Smooth muscle cell (in vitro differentiated cells): ENCODE data around the gene C4orf50. TPM values are rescaled to one million over a fixed set of nuclear protein-coding genes. Genes with fewer than 3 reads are reported as not detected.

Source experiments
- DNase-seq: peaks from one replicate; lab custom pipeline; 2025; ENCODE audit not compliant: unreplicated experiment; lab: John Stamatoyannopoulos, UW
- H2AFZ ChIP-seq: fragments of 200-600 bp; sonication (generic); 2 replicates; pipeline ENCODE4 v1.6.0; 2016; ENCODE audit warnings: antibody characterized with exemption, low read depth, mild to moderate bottlenecking
- H3F3A ChIP-seq: fragments of 200-600 bp; sonication (generic); 2 replicates; pipeline ENCODE4 v1.6.0; 2017; ENCODE audit warnings: antibody characterized with exemption, low read depth
- H3K27ac ChIP-seq: fragments of 200-600 bp; sonication (generic); 2 replicates; pipeline ENCODE4 v1.5.1; 2016; ENCODE audit warnings: low read depth, mild to moderate bottlenecking
- H3K27me3 ChIP-seq: fragments of 200-600 bp; sonication (generic); 2 replicates; pipeline ENCODE4 v1.6.1; 2016; ENCODE audit warnings: low read depth, mild to moderate bottlenecking
- H3K36me3 ChIP-seq: fragments of 200-600 bp; sonication (generic); 2 replicates; pipeline ENCODE4 v1.5.1; 2016; ENCODE audit warnings: low read depth
- H3K4me1 ChIP-seq: fragments of 200-600 bp; sonication (generic); 2 replicates; pipeline ENCODE4 v1.5.1; 2016; ENCODE audit warnings: low read depth
- H3K4me2 ChIP-seq: fragments of 200-600 bp; sonication (generic); 2 replicates; pipeline ENCODE4 v1.6.0; 2016; ENCODE audit warnings: mild to moderate bottlenecking
- H3K4me3 ChIP-seq: fragments of 200-600 bp; sonication (generic); 2 replicates; pipeline ENCODE4 v1.5.1; 2016; ENCODE audit warnings: mild to moderate bottlenecking
- H3K79me2 ChIP-seq: fragments of 200-600 bp; sonication (generic); 2 replicates; pipeline ENCODE4 v1.6.0; 2016; ENCODE audit warnings: low read depth, mild to moderate bottlenecking
- H3K9ac ChIP-seq: fragments of 200-600 bp; sonication (generic); 2 replicates; pipeline ENCODE4 v1.6.0; 2016; ENCODE audit warnings: low read depth
- H3K9me3 ChIP-seq: fragments of 200-600 bp; sonication (generic); replicated peaks from 2 replicates; pipeline ENCODE4 v1.5.1; 2016; ENCODE audit warnings: low read depth
- H4K20me1 ChIP-seq: fragments of 200-600 bp; sonication (generic); 2 replicates; pipeline ENCODE4 v1.6.0; 2016; ENCODE audit warnings: low read depth
- CTCF ChIP-seq: fragments of 200-600 bp; sonication (generic); IDR thresholded peaks from 2 replicates; pipeline ENCODE4 v1.5.1; 2017; ENCODE audit warnings: borderline replicate concordance, mild to moderate bottlenecking, antibody characterized with exemption; ENCODE audit not compliant: insufficient read depth, poor library complexity, severe bottlenecking
- WGBS: methylation state at CpG from one replicate; pipeline ENCODE4 v1.1.7; 2016; ENCODE audit warnings: low lambda C conversion rate; 5-methylcytosine and 5-hydroxymethylcytosine counted together
- polyA plus RNA-seq: library from polyadenylated mRNA; unstranded; fragments of >200 nt; fragmentation: Nextera tagmentation; extraction: Ambion mirVana; gene quantifications from 2 replicates; pipeline ENCODE4 v1.2.1, GENCODE V29; 2016
- total RNA-seq: library from RNA; depleted of rRNA; stranded (reverse); fragments of >200 nt; gene quantifications from 2 replicates; pipeline ENCODE4 v1.2.3, GENCODE V29; 2014

Gene C4orf50
- total and polyA plus RNA-seq, 2 experiments from 2014 or later = not detected

GRCh38 chr4:5945936-5946335 lies 72.3 kb downstream of the C4orf50 start:
- TF ChIP-seq CTCF = no peak
- Histone ChIP-seq H3K27me3 (peaks cover 3% of the 10 kb centered on the region), H3K9me3 (no peaks in the 10 kb centered on the region), H3K4me1 (no peaks in the 10 kb centered on the region), H3K4me2 (no peak overlapping the region), H3F3A (no peaks in the 10 kb centered on the region), H3K79me2 (no peaks in the 10 kb centered on the region), H3K4me3 (no peak overlapping the region), H2AFZ (peak overlapping the region; percentile 69), H3K9ac (no peak overlapping the region), H4K20me1 (no peaks in the 10 kb centered on the region), H3K36me3 (no peaks in the 10 kb centered on the region), H3K27ac (no peak overlapping the region)
- no peak for DNase-seq
- WGBS = 93% methylated on average over 6 of the region's 6 CpGs

- H3K4me3 ChIP-seq = no peak overlapping the region
Observed at GRCh38 chr4:5945171-5945570, 73.1 kb downstream of the C4orf50 start.

GRCh38 chr4:5943561-5943960 lies 74.7 kb downstream of the C4orf50 start:
- Histone ChIP-seq H3K27me3 (no peaks in the 10 kb centered on the region), H3K9me3 (no peaks in the 10 kb centered on the region), H3K36me3 (no peaks in the 10 kb centered on the region), H3K27ac (no peak overlapping the region), H4K20me1 (no peaks in the 10 kb centered on the region), H3K79me2 (no peaks in the 10 kb centered on the region), H3K4me2 (no peak overlapping the region), H3K9ac (no peak overlapping the region), H2AFZ (no peak overlapping the region), H3K4me3 (no peak overlapping the region), H3F3A (no peaks in the 10 kb centered on the region), H3K4me1 (no peaks in the 10 kb centered on the region)
- DNase-seq = no peak
- 44% methylated on average over 6 of the region's 6 CpGs for WGBS
- TF ChIP-seq CTCF = no peak

More at GRCh38 chr4:5945171-5945570, 73.1 kb downstream of the C4orf50 start:
- Histone ChIP-seq H2AFZ (no peak overlapping the region), H3K27ac (no peak overlapping the region), H3K27me3 (no peaks in the 10 kb centered on the region), H3K4me1 (no peaks in the 10 kb centered on the region), H3K9me3 (no peaks in the 10 kb centered on the region), H3F3A (no peaks in the 10 kb centered on the region), H3K4me2 (no peak overlapping the region), H3K36me3 (no peaks in the 10 kb centered on the region), H3K79me2 (no peaks in the 10 kb centered on the region), H3K9ac (no peak overlapping the region), H4K20me1 (no peaks in the 10 kb centered on the region)
- WGBS = 93% methylated on average over 11 of the region's 11 CpGs
- DNase-seq = no peak
- TF ChIP-seq CTCF = no peak

- Histone ChIP-seq H3K9ac (no peak overlapping the region), H3K4me1 (peaks cover 3% of the 10 kb centered on the region), H4K20me1 (no peaks in the 10 kb centered on the region), H3K4me3 (no peak overlapping the region), H3F3A (no peaks in the 10 kb centered on the region), H2AFZ (no peak overlapping the region), H3K79me2 (no peaks in the 10 kb centered on the region), H3K9me3 (no peaks in the 10 kb centered on the region), H3K27me3 (no peaks in the 10 kb centered on the region), H3K27ac (no peak overlapping the region), H3K36me3 (no peaks in the 10 kb centered on the region), H3K4me2 (no peak overlapping the region)
- DNase-seq = no peak
- 85% methylated on average over 9 of the region's 9 CpGs for WGBS
- no peak for TF ChIP-seq CTCF
Observed at GRCh38 chr4:5942947-5943346, 75.3 kb downstream of the C4orf50 start.
